Measurements from ENCODE around the gene PIANP. TPM values are rescaled to one million over a fixed set of nuclear protein-coding genes. Genes with fewer than 3 reads are reported as not detected.
"Not testable (repeated sequence)": the region's sequence is repeated elsewhere in the genome, so short reads cannot be mapped to it uniquely, and the experiment has no call there.

The PIANP gene
- total RNA-seq: not detected

- Histone ChIP-seq H3K9me3 (ENCODE audit: low read depth, low read length) (no peaks in the 10 kb centered on the region), H3K4me1 (ENCODE audit: insufficient read depth, low read length) (peaks cover 27% of the 10 kb centered on the region), H3K27me3 (ENCODE audit: insufficient read depth, low read length) (peaks cover 58% of the 10 kb centered on the region), H3K4me3 (ENCODE audit: low read length) (no peak within 1 kb of the TSS)
Measured at GRCh38 chr12:6700646-6701051, at the start of gene PIANP. Gene PIANP (minus strand): TSS chr12:6700815. CDS start chr12:6698061, 2,754 bp downstream.

- Histone ChIP-seq H3K4me1 (ENCODE audit: insufficient read depth, low read length) (peaks cover 33% of the 10 kb centered on the region), H3K27me3 (ENCODE audit: insufficient read depth, low read length) (no peaks in the 10 kb centered on the region), H3K4me3 (ENCODE audit: low read length) (no peak overlapping the region), H3K9me3 (ENCODE audit: low read depth, low read length) (no peaks in the 10 kb centered on the region)
Measured at GRCh38 chr12:6748761-6749160, 48.1 kb upstream of the PIANP start.

GRCh38 chr12:6747216-6747615 is 46.6 kb upstream of the PIANP start:
- Histone ChIP-seq H3K9me3 (ENCODE audit: low read depth, low read length) (no peaks in the 10 kb centered on the region), H3K4me3 (ENCODE audit: low read length) (no peak overlapping the region), H3K27me3 (ENCODE audit: insufficient read depth, low read length) (no peaks in the 10 kb centered on the region), H3K4me1 (ENCODE audit: insufficient read depth, low read length) (peaks cover 27% of the 10 kb centered on the region)

- no peaks in the 10 kb centered on the region for H3K9me3 ChIP-seq (ENCODE audit: low read depth, low read length)
- H3K4me1 ChIP-seq (ENCODE audit: insufficient read depth, low read length): peaks cover 22% of the 10 kb centered on the region
- no peak overlapping the region for H3K4me3 ChIP-seq (ENCODE audit: low read length)
- H3K27me3 ChIP-seq (ENCODE audit: insufficient read depth, low read length): no peaks in the 10 kb centered on the region
Measured at GRCh38 chr12:6745741-6746525, 45.3 kb upstream of the PIANP start.

GRCh38 chr12:6743300-6743699 is 42.7 kb upstream of the PIANP start:
- H3K27me3 ChIP-seq (ENCODE audit: insufficient read depth, low read length); H3K9me3 ChIP-seq (ENCODE audit: low read depth, low read length); H3K4me3 ChIP-seq (ENCODE audit: low read length): not testable (repeated sequence)
- H3K4me1 ChIP-seq (ENCODE audit: insufficient read depth, low read length): peaks cover 22% of the 10 kb centered on the region

- Histone ChIP-seq H3K4me1 (ENCODE audit: insufficient read depth, low read length) (peaks cover 22% of the 10 kb centered on the region), H3K9me3 (ENCODE audit: low read depth, low read length) (no peaks in the 10 kb centered on the region), H3K4me3 (ENCODE audit: low read length) (no peak overlapping the region), H3K27me3 (ENCODE audit: insufficient read depth, low read length) (no peaks in the 10 kb centered on the region)
Measured at GRCh38 chr12:6742834-6743233, 42.2 kb upstream of the PIANP start.

- H3K9me3 ChIP-seq (ENCODE audit: low read depth, low read length); H3K27me3 ChIP-seq (ENCODE audit: insufficient read depth, low read length); H3K4me3 ChIP-seq (ENCODE audit: low read length): not testable (repeated sequence)
- H3K4me1 ChIP-seq (ENCODE audit: insufficient read depth, low read length): peaks cover 22% of the 10 kb centered on the region
Measured at GRCh38 chr12:6742080-6742479, 41.5 kb upstream of the PIANP start.

- Histone ChIP-seq H3K27me3 (ENCODE audit: insufficient read depth, low read length) (no peaks in the 10 kb centered on the region), H3K4me1 (ENCODE audit: insufficient read depth, low read length) (no peaks in the 10 kb centered on the region), H3K4me3 (ENCODE audit: low read length) (no peak overlapping the region), H3K9me3 (ENCODE audit: low read depth, low read length) (no peaks in the 10 kb centered on the region)
Measured at GRCh38 chr12:6736754-6737153, 36.1 kb upstream of the PIANP start.

GRCh38 chr12:6735448-6736191 is 35.0 kb upstream of the PIANP start:
- H3K4me1 ChIP-seq (ENCODE audit: insufficient read depth, low read length): no peaks in the 10 kb centered on the region
- no peaks in the 10 kb centered on the region for H3K9me3 ChIP-seq (ENCODE audit: low read depth, low read length)
- no peak overlapping the region for H3K4me3 ChIP-seq (ENCODE audit: low read length)
- no peaks in the 10 kb centered on the region for H3K27me3 ChIP-seq (ENCODE audit: insufficient read depth, low read length)

GRCh38 chr12:6734506-6735387 is 34.1 kb upstream of the PIANP start:
- Histone ChIP-seq H3K4me3 (ENCODE audit: low read length) (no peak overlapping the region), H3K4me1 (ENCODE audit: insufficient read depth, low read length) (no peaks in the 10 kb centered on the region), H3K27me3 (ENCODE audit: insufficient read depth, low read length) (no peaks in the 10 kb centered on the region), H3K9me3 (ENCODE audit: low read depth, low read length) (no peaks in the 10 kb centered on the region)

- Histone ChIP-seq H3K4me3 (ENCODE audit: low read length) (no peak overlapping the region), H3K4me1 (ENCODE audit: insufficient read depth, low read length) (peaks cover 5% of the 10 kb centered on the region), H3K9me3 (ENCODE audit: low read depth, low read length) (no peaks in the 10 kb centered on the region), H3K27me3 (ENCODE audit: insufficient read depth, low read length) (no peaks in the 10 kb centered on the region)
Measured at GRCh38 chr12:6730169-6730568, 29.6 kb upstream of the PIANP start.

GRCh38 chr12:6729186-6729585 is 28.6 kb upstream of the PIANP start:
- Histone ChIP-seq H3K9me3 (ENCODE audit: low read depth, low read length) (no peaks in the 10 kb centered on the region), H3K27me3 (ENCODE audit: insufficient read depth, low read length) (no peaks in the 10 kb centered on the region), H3K4me3 (ENCODE audit: low read length) (no peak overlapping the region), H3K4me1 (ENCODE audit: insufficient read depth, low read length) (peaks cover 15% of the 10 kb centered on the region)

- Histone ChIP-seq H3K4me3 (ENCODE audit: low read length) (no peak overlapping the region), H3K9me3 (ENCODE audit: low read depth, low read length) (no peaks in the 10 kb centered on the region), H3K4me1 (ENCODE audit: insufficient read depth, low read length) (peaks cover 15% of the 10 kb centered on the region), H3K27me3 (ENCODE audit: insufficient read depth, low read length) (no peaks in the 10 kb centered on the region)
Measured at GRCh38 chr12:6725350-6725749, 24.7 kb upstream of the PIANP start.

GRCh38 chr12:6724409-6724797 is 23.8 kb upstream of the PIANP start:
- no peaks in the 10 kb centered on the region for H3K27me3 ChIP-seq (ENCODE audit: insufficient read depth, low read length)
- H3K9me3 ChIP-seq (ENCODE audit: low read depth, low read length): no peaks in the 10 kb centered on the region
- H3K4me3 ChIP-seq (ENCODE audit: low read length): peak overlapping the region; percentile 63
- H3K4me1 ChIP-seq (ENCODE audit: insufficient read depth, low read length): peaks cover 15% of the 10 kb centered on the region

All from mononuclear cell (primary cell).